SIG-M5 treated with dmso at 0.1 percent for 504 hours (cell line): ENCODE results near the gene DCAF5.
"Not testable (repeated sequence)": the region's sequence is repeated elsewhere in the genome, so short reads cannot be mapped to it uniquely, and the experiment has no call there.

Source experiments
- DNase-seq: peaks from one replicate; lab custom pipeline; 2025; ENCODE audit not compliant: unreplicated experiment; lab: John Stamatoyannopoulos, UW

DCAF5 gene

GRCh38 chr14:69044296-69044695 lies 108.6 kb downstream of the DCAF5 start:
- no peak for DNase-seq

- DNase-seq: peak; percentile 80
Measured at GRCh38 chr14:69043596-69044260, 109.2 kb downstream of the DCAF5 start.

DNA sequence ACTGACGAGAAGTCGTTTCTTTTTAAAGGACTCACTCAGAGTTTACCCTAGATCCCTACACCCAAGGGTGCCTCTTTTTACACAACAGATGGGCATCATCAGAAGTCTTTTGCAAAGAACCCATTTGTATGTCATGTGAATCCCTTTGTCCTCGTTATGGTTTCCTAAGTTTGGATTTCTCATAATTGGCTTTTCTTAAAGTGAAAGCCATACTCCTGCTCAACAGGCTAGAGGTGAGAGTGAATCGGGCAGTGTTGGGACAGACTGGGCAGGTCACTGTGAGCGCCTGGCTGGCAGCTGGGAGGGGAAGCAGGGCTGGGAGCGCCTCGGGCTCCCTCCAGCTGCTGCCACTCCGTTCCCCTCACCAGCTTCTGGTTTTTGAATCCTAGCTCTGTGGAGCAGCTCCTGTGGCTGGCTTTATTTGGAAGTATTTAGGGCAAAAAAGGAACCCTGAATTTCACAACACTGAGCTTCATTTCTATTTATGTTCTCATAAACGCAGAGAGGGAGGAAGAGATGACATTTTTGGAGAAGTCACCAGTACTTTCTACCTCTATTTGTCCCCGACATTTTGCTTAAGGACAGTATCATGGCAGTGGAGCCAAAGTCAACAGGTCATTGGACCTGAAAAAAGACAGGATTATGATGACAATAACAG lies 110.0 kb downstream of the DCAF5 start:
- peak; percentile 97 for DNase-seq

GRCh38 chr14:69042299-69042698 lies 110.6 kb downstream of the DCAF5 start:
- DNase-seq: no peak

DNA sequence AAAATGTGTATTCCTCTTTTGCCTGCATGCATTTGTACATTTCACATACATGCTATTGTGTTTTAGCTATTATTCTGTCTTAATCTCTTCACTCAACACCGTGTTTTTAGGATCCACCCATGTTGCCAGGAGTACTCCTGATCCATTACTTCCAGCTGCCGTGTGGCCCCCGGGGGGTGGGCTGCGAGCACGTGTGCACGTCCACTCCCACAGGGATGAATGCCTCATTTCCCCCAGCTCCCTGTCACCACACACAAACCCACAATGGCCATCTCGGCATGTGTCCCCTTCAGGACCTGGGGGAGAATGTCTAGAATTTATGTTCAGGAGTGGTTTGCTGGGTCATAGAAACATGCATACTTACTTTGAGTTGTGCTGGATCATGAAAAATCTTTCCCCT lies 111.1 kb downstream of the DCAF5 start:
- no peak for DNase-seq

DNA sequence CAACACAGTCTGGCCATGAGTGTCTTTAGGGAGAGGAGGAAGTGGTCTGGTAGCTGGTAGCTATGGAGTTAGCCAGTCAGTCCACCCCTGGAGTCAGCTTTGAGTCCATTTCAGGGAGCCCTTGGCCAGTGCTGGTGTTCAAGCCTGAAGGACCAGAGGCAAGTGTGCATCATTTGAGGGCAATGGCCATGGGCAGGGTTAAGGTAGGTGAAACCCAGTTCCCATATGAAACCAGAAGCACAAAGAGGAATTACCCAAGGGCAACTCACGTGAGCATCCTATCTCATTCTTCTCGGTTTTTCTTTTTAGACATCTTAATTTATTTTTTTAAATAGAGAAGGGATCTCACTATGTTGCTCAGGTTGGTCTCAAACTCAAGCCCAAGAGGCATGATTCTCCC lies 112.6 kb downstream of the DCAF5 start:
- peak; percentile 39 for DNase-seq

DNA sequence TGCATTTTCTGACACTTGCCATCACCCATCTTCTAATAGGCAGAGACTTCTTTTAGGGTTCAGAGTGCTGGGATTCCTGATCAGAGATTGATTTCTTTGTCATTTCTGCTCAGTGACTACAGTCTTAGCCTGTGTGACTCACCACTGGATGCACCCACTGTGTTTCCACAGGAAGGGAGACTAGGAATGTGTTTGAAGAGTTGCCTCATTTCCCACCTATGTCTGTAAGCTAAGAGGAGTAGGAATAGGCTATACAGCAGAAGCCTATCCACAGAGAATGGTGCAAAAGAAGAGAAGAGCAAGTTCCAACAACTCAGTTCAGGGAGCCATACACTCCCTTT lies 113.7 kb downstream of the DCAF5 start:
- no peak for DNase-seq

GRCh38 chr14:69038455-69039287 lies 114.2 kb downstream of the DCAF5 start:
- no peak for DNase-seq

- no peak for DNase-seq
Measured at GRCh38 chr14:69037790-69038454, 115.0 kb downstream of the DCAF5 start.

GRCh38 chr14:69036757-69037506 lies 116.0 kb downstream of the DCAF5 start:
- DNase-seq: no peak

- DNase-seq: no peak
Measured at GRCh38 chr14:69034612-69035262, 118.2 kb downstream of the DCAF5 start.

DNA sequence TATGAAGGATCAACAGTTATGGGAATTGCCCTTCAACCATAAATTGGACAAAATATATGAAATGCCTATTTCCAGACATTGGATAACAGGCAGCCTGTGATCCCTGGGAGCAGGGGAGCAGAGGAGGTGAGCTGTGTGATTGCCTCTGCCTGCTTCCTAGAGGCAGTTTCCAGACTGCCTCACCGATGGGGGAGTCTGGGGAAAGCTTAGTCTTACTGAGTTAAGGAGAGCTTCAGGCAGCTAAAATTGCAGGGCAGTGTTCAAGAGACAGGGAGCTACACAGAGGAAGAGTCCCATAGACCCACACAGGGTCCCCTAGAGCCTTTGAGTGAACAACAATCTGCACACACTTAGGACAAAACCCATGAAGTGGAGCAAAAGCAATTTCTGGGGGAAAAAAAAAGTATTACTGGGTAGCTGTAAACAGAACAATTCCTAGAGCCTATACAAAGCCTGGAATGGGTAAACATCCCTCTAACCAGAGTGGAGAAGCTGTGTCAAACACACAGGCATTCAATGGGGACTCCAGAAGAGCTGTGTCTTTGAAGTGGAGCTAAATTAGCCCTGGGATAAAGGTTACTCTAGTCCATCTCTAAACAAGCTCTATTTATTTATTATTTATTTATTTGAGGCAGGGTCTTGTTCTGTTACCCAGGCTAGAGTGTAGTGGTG lies 125.5 kb downstream of the DCAF5 start:
- DNase-seq: no peak

DNA sequence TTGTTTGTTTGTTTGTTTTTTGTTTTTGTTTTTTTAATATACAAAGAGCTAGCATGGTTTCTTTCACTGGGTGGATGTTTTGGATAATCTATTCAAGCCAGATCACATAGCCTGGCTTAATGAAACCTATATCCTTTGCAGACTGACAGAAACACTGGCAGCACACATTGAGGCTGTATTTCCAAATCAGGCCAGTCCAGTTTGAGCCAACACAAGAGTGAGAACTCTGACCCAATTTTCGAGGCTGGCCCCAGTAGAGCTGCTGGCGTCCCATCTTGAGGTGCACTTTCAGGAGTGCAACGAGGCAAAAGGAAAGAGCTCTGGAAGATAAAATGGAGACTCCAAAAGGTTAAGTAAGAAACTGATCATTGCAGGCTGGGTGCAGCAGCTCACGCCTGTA lies 129.9 kb downstream of the DCAF5 start:
- DNase-seq: no peak

DNA sequence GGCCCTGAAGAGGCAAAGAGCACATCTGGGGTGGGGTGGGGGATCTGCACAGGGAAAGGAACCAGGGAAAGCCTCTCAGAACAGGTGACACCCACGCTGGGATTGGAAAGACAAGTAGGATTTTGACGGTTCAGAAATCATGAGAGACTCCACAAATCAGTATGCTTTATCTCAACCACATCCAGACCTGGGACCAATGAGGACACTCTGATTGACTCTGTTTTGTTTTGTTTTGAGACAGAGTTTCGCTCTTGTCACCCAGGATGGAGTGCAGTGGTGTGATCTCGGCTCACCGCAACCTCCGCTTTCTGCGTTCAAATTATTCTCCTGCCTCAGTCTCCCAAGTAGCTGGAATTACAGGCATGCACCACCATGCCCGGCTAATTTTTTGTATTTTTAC lies 130.8 kb downstream of the DCAF5 start:
- DNase-seq: not testable (repeated sequence)

GRCh38 chr14:69017706-69018105 lies 135.2 kb downstream of the DCAF5 start:
- no peak for DNase-seq

DNA sequence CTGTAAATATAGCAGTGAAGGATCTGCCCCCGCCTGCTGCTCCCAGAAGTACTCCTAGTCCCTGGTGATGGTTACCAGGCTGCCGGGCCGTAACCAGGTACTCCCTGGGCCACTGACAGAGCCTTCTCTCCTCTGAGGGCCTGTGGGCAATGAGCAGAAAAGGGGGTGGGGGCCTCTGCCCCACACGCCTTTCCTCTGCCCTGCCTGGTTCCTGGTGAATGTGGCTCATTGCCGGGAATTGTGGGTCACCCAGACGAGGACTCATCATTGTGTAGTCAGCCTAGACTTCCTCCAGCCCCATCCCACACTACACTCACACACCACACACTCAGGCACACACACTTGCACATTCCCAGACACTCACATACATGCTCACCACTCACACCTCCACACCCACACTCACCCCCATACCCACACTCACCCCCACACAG lies 138.1 kb downstream of the DCAF5 start:
- DNase-seq: no peak

GRCh38 chr14:69013943-69014782 lies 138.8 kb downstream of the DCAF5 start:
- DNase-seq: peak; percentile 97

- DNase-seq: peak; percentile 42
Measured at GRCh38 chr14:69012256-69012953, 140.5 kb downstream of the DCAF5 start.
